Liver (tissue), 9 donors: ENCODE data around the gene PEX11B. TPM values are rescaled to one million over a fixed set of nuclear protein-coding genes. Genes with fewer than 3 reads are reported as not detected.

Source experiments
- DNase-seq: peaks from one replicate; pipeline ENCODE4 v3.0.0-alpha.2; 2017; ENCODE audit warnings: low spot score
- H3K27ac ChIP-seq, 2 donors: one replicate each; pipeline ENCODE4 v1.7.0; 2013; ENCODE audit warnings: inconsistent platforms in 2 of 2, low read length in 2 of 2, control low read depth in 1 of 2, low read depth in 1 of 2, mild to moderate bottlenecking in 1 of 2
- H3K27me3 ChIP-seq, 4 donors: one replicate each; pipeline versions ENCODE4 v1.6.1 to v1.7.0; 2013; ENCODE audit warnings: low read length in 3 of 4, inconsistent platforms in 1 of 4, mild to moderate bottlenecking in 1 of 4, moderate library complexity in 1 of 4; ENCODE audit not compliant: control insufficient read depth in 4 of 4, insufficient read depth in 4 of 4
- H3K36me3 ChIP-seq, 4 donors: one replicate each; pipeline versions ENCODE4 v1.6.1 to v1.7.0; 2013; ENCODE audit warnings: low read length in 3 of 4, mild to moderate bottlenecking in 3 of 4, low read depth in 1 of 4, moderate library complexity in 1 of 4; ENCODE audit not compliant: control insufficient read depth in 4 of 4, insufficient read depth in 3 of 4
- H3K4me1 ChIP-seq, 4 donors: one replicate each; pipeline versions ENCODE4 v1.6.1 to v1.7.0; 2013; ENCODE audit warnings: low read length in 3 of 4, mild to moderate bottlenecking in 3 of 4, moderate library complexity in 1 of 4; ENCODE audit not compliant: control insufficient read depth in 4 of 4, insufficient read depth in 4 of 4
- H3K4me3 ChIP-seq, 3 donors: one replicate each; pipeline versions ENCODE4 v1.6.1 to v1.7.0; 2013; ENCODE audit warnings: low read length in 3 of 3, control low read depth in 1 of 3, low read depth in 1 of 3, mild to moderate bottlenecking in 1 of 3
- H3K9ac ChIP-seq, 2 donors: one replicate each; pipeline ENCODE4 v1.7.0; 2013; ENCODE audit warnings: low read length in 2 of 2, mild to moderate bottlenecking in 2 of 2, moderate library complexity in 2 of 2, control low read depth in 1 of 2, low read depth in 1 of 2
- H3K9me3 ChIP-seq, 4 donors: one replicate each; pipeline versions ENCODE4 v1.6.1 to v1.7.0; 2013; ENCODE audit warnings: low read length in 3 of 4; ENCODE audit not compliant: control insufficient read depth in 4 of 4
- CTCF ChIP-seq: fragments of 150-350 bp; IDR thresholded peaks from 2 replicates; pipeline ENCODE4 v1.5.1; 2017; ENCODE audit warnings: improper control_type of control experiment, low read depth, low read length; ENCODE audit not compliant: missing input control
- EGR1 ChIP-seq, 2 donors: IDR thresholded peaks; 2 replicates each; pipeline ENCODE4 v1.6.1; 2016 to 2018; ENCODE audit warnings: antibody characterized with exemption in 2 of 2, low read depth in 2 of 2
- FOXA1 ChIP-seq: IDR thresholded peaks from 2 replicates; pipeline ENCODE4 v1.6.1; 2016; ENCODE audit warnings: antibody characterized with exemption
- FOXA2 ChIP-seq: IDR thresholded peaks from 2 replicates; pipeline ENCODE4 v1.6.1; 2016; ENCODE audit warnings: antibody characterized with exemption
- GABPA ChIP-seq, 2 donors: IDR thresholded peaks in 1 of 2; conservative IDR thresholded peaks in 1 of 2; 2 replicates each; pipeline ENCODE4 v1.6.1; 2016; ENCODE audit warnings: antibody characterized with exemption in 2 of 2, mild to moderate bottlenecking in 1 of 2, moderate library complexity in 1 of 2
- HNF4A ChIP-seq, 2 donors: conservative IDR thresholded peaks; 2 replicates each; pipeline ENCODE4 v1.6.1; 2016; ENCODE audit warnings: antibody characterized with exemption in 2 of 2, mild to moderate bottlenecking in 2 of 2
- HNF4G ChIP-seq: IDR thresholded peaks from 2 replicates; pipeline ENCODE4 v1.6.1; 2016; ENCODE audit warnings: antibody characterized with exemption
- JUND ChIP-seq, 2 donors: IDR thresholded peaks; 2 replicates each; pipeline ENCODE4 v1.6.1; 2016; ENCODE audit warnings: antibody characterized with exemption in 2 of 2
- MAX ChIP-seq: IDR thresholded peaks from 2 replicates; pipeline ENCODE4 v1.6.1; 2016; ENCODE audit warnings: antibody characterized with exemption
- NR2F2 ChIP-seq: IDR thresholded peaks from 2 replicates; pipeline ENCODE4 v1.6.1; 2016; ENCODE audit warnings: antibody characterized with exemption
- RAD21 ChIP-seq, 2 donors: IDR thresholded peaks; 2 replicates each; pipeline ENCODE4 v1.6.1; 2016; ENCODE audit warnings: antibody characterized with exemption in 2 of 2, mild to moderate bottlenecking in 2 of 2
- REST ChIP-seq: IDR thresholded peaks from 2 replicates; pipeline ENCODE4 v1.6.1; 2016; ENCODE audit warnings: antibody characterized with exemption, mild to moderate bottlenecking
- SP1 ChIP-seq: IDR thresholded peaks from 2 replicates; pipeline ENCODE4 v1.6.1; 2018; ENCODE audit warnings: antibody characterized with exemption, mild to moderate bottlenecking
- YY1 ChIP-seq: IDR thresholded peaks from 2 replicates; pipeline ENCODE4 v1.6.1; 2016; ENCODE audit warnings: antibody characterized with exemption, mild to moderate bottlenecking
- ZBTB33 ChIP-seq: IDR thresholded peaks from 2 replicates; pipeline ENCODE4 v1.6.1; 2016; ENCODE audit warnings: antibody characterized with exemption
- WGBS: extraction: QIAGEN DNeasy Blood & Tissue Kit; methylation state at CpG from one replicate; pipeline ENCODE4 v1.1.7; 2013; 5-methylcytosine and 5-hydroxymethylcytosine counted together
- polyA plus RNA-seq, 2 donors: library from polyadenylated mRNA; stranded (reverse) in 1 of 2; unstranded in 1 of 2; fragments of 200-250 nt in 1 of 2; fragments of >200 nt in 1 of 2; fragmentation: Nextera tagmentation in 1 of 2; extraction: Ambion mirVana in 1 of 2; gene quantifications; one replicate each; pipeline versions ENCODE4 v1.2.1 to v1.2.3, GENCODE V29; 2013 to 2015
- total RNA-seq, 2 donors: library from RNA; depleted of rRNA; stranded (reverse); fragments of >200 nt; gene quantifications; one replicate each; pipeline ENCODE4 v1.2.3, GENCODE V29; 2014
- donor health status: healthy.
- donor health status: healthy.
- donor health status: healthy.
- donor health status: healthy.
- donor health status: healthy.

PEX11B gene
- total and polyA plus RNA-seq, 4 donors = 13.4 to 21.0 (median 16.1) TPM

GRCh38 chr1:145961425-145962156 lies 43.1 kb upstream of the PEX11B start:
- Histone ChIP-seq H3K9me3 (no peaks in the 10 kb centered on the region), H3K4me3 (peak overlapping the region; percentile 39 to 62 (median 56)), H3K4me1 (peaks cover 8 to 67% (median 43%) of the 10 kb centered on the region in 4 donors), H3K27me3 (no peaks in the 10 kb centered on the region), H3K27ac (peak overlapping the region in 1 of 2 donors; percentile 86), H3K36me3 (no peaks in the 10 kb centered on the region), H3K9ac (no peak overlapping the region)
- WGBS = 5% methylated on average over 57 of the region's 57 CpGs
- TF ChIP-seq ZBTB33 = no peak
- TF ChIP-seq REST = no peak
- no peak for TF ChIP-seq HNF4G
- TF ChIP-seq JUND (IDR thresholded peaks at IDR 0.05) = no peak
- TF ChIP-seq SP1 = no peak
- TF ChIP-seq EGR1 (IDR thresholded peaks at IDR 0.05; ENCODE audit: low read depth in 2 of 2) = no peak
- no peak for TF ChIP-seq NR2F2
- TF ChIP-seq MAX = no peak
- no peak for TF ChIP-seq YY1
- no peak for TF ChIP-seq CTCF
- TF ChIP-seq FOXA2 = no peak
- no peak for DNase-seq

GRCh38 chr1:145961109-145961424 lies 42.5 kb upstream of the PEX11B start:
- H3K9ac ChIP-seq = peak overlapping the region in 1 of 2 donors; percentile 49
- 1% methylated on average over 22 of the region's 22 CpGs for WGBS
- no peak for DNase-seq
- no peaks in the 10 kb centered on the region for H3K9me3 ChIP-seq
- no peaks in the 10 kb centered on the region for H3K27me3 ChIP-seq
- no peaks in the 10 kb centered on the region for H3K36me3 ChIP-seq
- H3K27ac ChIP-seq = peak overlapping the region; percentile 67 to 86
- H3K4me3 ChIP-seq = peak overlapping the region; percentile 39 to 62 (median 56)
- peaks cover 8 to 72% (median 48%) of the 10 kb centered on the region in 4 donors for H3K4me1 ChIP-seq
- no peak for TF ChIP-seq REST
- TF ChIP-seq RAD21 (IDR thresholded peaks at IDR 0.05) = no peak
- no peak for TF ChIP-seq HNF4G
- no peak for TF ChIP-seq MAX
- TF ChIP-seq HNF4A (conservative IDR thresholded peaks at IDR 0.05) = no peak
- no peak for TF ChIP-seq GABPA (IDR thresholded peaks at IDR 0.05 in 1 of 2, conservative IDR thresholded peaks at IDR 0.05 in 1 of 2)
- no peak for TF ChIP-seq YY1
- no peak for TF ChIP-seq FOXA1
- no peak for TF ChIP-seq NR2F2
- TF ChIP-seq ZBTB33 = no peak
